GM12878 (cell line): ENCODE measurements around the gene RSBN1L. TPM values are rescaled to one million over a fixed set of nuclear protein-coding genes. Genes with fewer than 3 reads are reported as not detected.

ENCODE experiments used
- ATAC-seq: fragments of 200-7000 bp; cut with Tn5 transposase; 3 replicates; pipeline ENCODE4 v1.9.1; 2020; ENCODE audit warnings: mild to moderate bottlenecking, moderate library complexity
- BruUV-seq: library from RNA; stranded (reverse); fragments of 400-500 nt; replicated peaks from 2 replicates; lab custom pipeline; 2021; lab: Mats Ljungman, UMichigan
- CTCF ChIA-PET: fragments of 300-600 bp; sonication (Branson Sonifier 250); formaldehyde crosslinking; extraction: SDS; loops from one replicate; lab custom pipeline; 2021; ENCODE audit warnings: inconsistent platforms; lab: Yijun Ruan, JAX
- POLR2A ChIA-PET: fragments of 350-600 bp; formaldehyde crosslinking; extraction: SDS; loops from one replicate; lab custom pipeline; 2021; ENCODE audit warnings: inconsistent platforms; lab: Charles Lee
- RAD21 ChIA-PET: fragments of 300-600 bp; sonication (Branson Sonifier 250); formaldehyde crosslinking; loops from one replicate; lab custom pipeline; 2023; ENCODE audit warnings: antibody characterized with exemption; ENCODE audit not compliant: unreplicated experiment; lab: Charles Lee
- SMC1A ChIA-PET: fragments of 300-600 bp; sonication (Branson Sonifier 250); formaldehyde crosslinking; loops from one replicate; lab custom pipeline; 2023; ENCODE audit not compliant: unreplicated experiment, uncharacterized antibody; lab: Charles Lee
- DNase-seq: peaks from one replicate; pipeline ENCODE4 v3.0.0-alpha.2; 2011; ENCODE audit warnings: low read depth, low spot score
- FAIRE-seq: peaks from 3 replicates; lab custom pipeline; 2011; peaks lifted over from hg19 to GRCh38; lab: Jason Lieb, UNC
- H2AFZ ChIP-seq: 2 replicates; pipeline ENCODE4 v1.6.0; 2011; ENCODE audit warnings: low read depth, low read length, control low read depth; ENCODE audit not compliant: control insufficient read depth
- H3K27ac ChIP-seq: 2 replicates; pipeline ENCODE4 v1.5.1; 2011; ENCODE audit warnings: control low read depth; ENCODE audit not compliant: control insufficient read depth, insufficient read depth
- H3K27me3 ChIP-seq, 2 experiments: replicated peaks in 1 of 2; 2 replicates each; pipeline versions ENCODE4 v1.6.0 to v1.6.1; 2011; ENCODE audit warnings: low read length in 1 of 2; ENCODE audit not compliant: control insufficient read depth in 2 of 2, insufficient read depth in 2 of 2
- H3K36me3 ChIP-seq, 2 experiments: 2 replicates each; pipeline ENCODE4 v1.5.1; 2011; ENCODE audit warnings: low read length in 1 of 2; ENCODE audit not compliant: control insufficient read depth in 2 of 2, insufficient read depth in 2 of 2
- H3K4me1 ChIP-seq: 2 replicates; pipeline ENCODE4 v1.6.1; 2011; ENCODE audit warnings: mild to moderate bottlenecking, low read length, moderate library complexity, mixed read lengths; ENCODE audit not compliant: control insufficient read depth, insufficient read depth
- H3K4me2 ChIP-seq: 2 replicates; pipeline ENCODE4 v1.6.0; 2011; ENCODE audit warnings: control low read depth; ENCODE audit not compliant: control insufficient read depth, insufficient read depth
- H3K4me3 ChIP-seq: fragments of 200-600 bp; sonication (generic); 2 replicates; pipeline ENCODE4 v1.5.1; 2016
- H3K79me2 ChIP-seq: 2 replicates; pipeline ENCODE4 v1.6.0; 2011; ENCODE audit warnings: low read length; ENCODE audit not compliant: control insufficient read depth, insufficient read depth
- H3K9ac ChIP-seq: 2 replicates; pipeline ENCODE4 v1.8.0; 2011; ENCODE audit warnings: low read length, control low read depth, mixed read lengths; ENCODE audit not compliant: control insufficient read depth, insufficient read depth
- H3K9me3 ChIP-seq: replicated peaks from 3 replicates; pipeline ENCODE4 v1.5.1; 2011; ENCODE audit warnings: mild to moderate bottlenecking, low read length; ENCODE audit not compliant: control insufficient read depth, insufficient read depth
- H4K20me1 ChIP-seq: 2 replicates; pipeline ENCODE4 v1.6.0; 2011; ENCODE audit not compliant: control insufficient read depth, insufficient read depth
- ATF2 ChIP-seq: IDR thresholded peaks from 2 replicates; pipeline ENCODE4 v1.6.1; 2012; ENCODE audit warnings: low read length, inconsistent platforms
- ATF3 ChIP-seq: IDR thresholded peaks from 2 replicates; pipeline ENCODE4 v1.6.1; 2011; ENCODE audit warnings: low read depth, mild to moderate bottlenecking, low read length, moderate library complexity, borderline replicate concordance; ENCODE audit errors: extremely low read depth
- CBFB ChIP-seq: IDR thresholded peaks from 2 replicates; pipeline ENCODE4 v1.6.1; 2016; ENCODE audit warnings: antibody characterized with exemption, low read depth
- CEBPZ ChIP-seq: fragments of 150-350 bp; IDR thresholded peaks from 2 replicates; pipeline ENCODE4 v1.6.1; 2016; ENCODE audit warnings: low read depth, low read length
- CHD2 ChIP-seq: IDR thresholded peaks from 2 replicates; pipeline ENCODE4 v1.6.1; 2011; ENCODE audit warnings: low read depth, low read length, improper control_type of control experiment, borderline replicate concordance
- JUND ChIP-seq: IDR thresholded peaks from 2 replicates; pipeline ENCODE4 v1.6.1; 2012; ENCODE audit warnings: low read depth, mild to moderate bottlenecking, low read length, improper control_type of control experiment, moderate library complexity
- MTA3 ChIP-seq: IDR thresholded peaks from 2 replicates; pipeline ENCODE4 v1.6.1; 2012; ENCODE audit warnings: low read length, inconsistent platforms, borderline replicate concordance
- MYB ChIP-seq: fragments of 150-350 bp; IDR thresholded peaks from 2 replicates; pipeline ENCODE4 v1.6.1; 2014; ENCODE audit warnings: mild to moderate bottlenecking, low read depth, low read length, borderline replicate concordance
- PKNOX1 ChIP-seq: fragments of 450-650 bp; IDR thresholded peaks from 2 replicates; pipeline ENCODE4 v1.6.1; 2016; ENCODE audit warnings: mild to moderate bottlenecking
- POU2F2 ChIP-seq: IDR thresholded peaks from 3 replicates; pipeline ENCODE4 v1.6.1; 2011; ENCODE audit warnings: low read depth, mild to moderate bottlenecking, low read length, borderline replicate concordance
- SUPT20H ChIP-seq: IDR thresholded peaks from 2 replicates; pipeline ENCODE4 v1.6.1; 2011; ENCODE audit warnings: low read depth, mild to moderate bottlenecking, low read length, moderate library complexity, borderline replicate concordance; ENCODE audit not compliant: control insufficient read depth
- TAF1 ChIP-seq: IDR thresholded peaks from 2 replicates; pipeline ENCODE4 v1.6.1; 2011; ENCODE audit warnings: mild to moderate bottlenecking, low read depth, low read length, borderline replicate concordance
- USF1 ChIP-seq: IDR thresholded peaks from 2 replicates; pipeline ENCODE4 v1.6.1; 2011; ENCODE audit warnings: borderline replicate concordance, low read depth, mild to moderate bottlenecking, moderate library complexity, mixed read lengths, low read length; ENCODE audit not compliant: insufficient read depth; ENCODE audit errors: extremely low read length
- ZNF24 ChIP-seq: fragments of 450-650 bp; IDR thresholded peaks from 2 replicates; pipeline ENCODE4 v1.6.1; 2017; ENCODE audit warnings: antibody characterized with exemption, mild to moderate bottlenecking
- ZNF622 ChIP-seq: fragments of 450-650 bp; IDR thresholded peaks from 2 replicates; pipeline ENCODE4 v1.6.1; 2017; ENCODE audit warnings: mild to moderate bottlenecking, inconsistent platforms
- WGBS: methylation state at CpG from one replicate; pipeline ENCODE4 v1.1.6; 2016; ENCODE audit warnings: low lambda C conversion rate; ENCODE audit not compliant: insufficient replicate concordance, insufficient coverage; ENCODE audit errors: missing lambda C conversion rate; 5-methylcytosine and 5-hydroxymethylcytosine counted together
- in situ Hi-C: fragments of 300-500 bp; cut with MboI; formaldehyde crosslinking; loops from 9 replicates; pipeline ENCODE4 v1.14.3; 2018; ENCODE audit warnings: mixed read lengths
- intact Hi-C: fragments of 100-400 bp; cut with micrococcal nuclease; formaldehyde crosslinking; loops from one replicate; pipeline ENCODE4 v1.14.2; 2022; ENCODE audit not compliant: unreplicated experiment
- polyA plus RNA-seq, 11 experiments: library from polyadenylated mRNA; depleted of rRNA in 4 of 11; unstranded in 6 of 11; stranded (reverse) in 5 of 11; fragments of >200 nt; fragmentation: Nextera tagmentation in 4 of 11; fragmentation: Illumina TruSeq in 1 of 11; extraction: Ambion mirVana in 4 of 11; extraction: Trizol in 1 of 11; gene quantifications; 1 replicate in 1 of 11; 2 replicates in 10 of 11; pipeline versions ENCODE4 v1.2.1 to v1.2.3, GENCODE V29; 2011 to 2016; ENCODE audit warnings: inconsistent platforms in 2 of 11, missing spikeins in 2 of 11, low read depth in 1 of 11
- total RNA-seq, 4 experiments: library from RNA; depleted of rRNA in 3 of 4; stranded (reverse); fragments of >200 nt in 3 of 4; fragmentation: Illumina TruSeq in 1 of 4; extraction: Trizol in 1 of 4; gene quantifications; 2 replicates each; pipeline versions ENCODE4 v1.2.1 to v1.2.3, GENCODE V29; 2013 to 2021

The RSBN1L gene
- total and polyA plus RNA-seq, 10 of the 15 experiments (the other 5 are each of a cell fraction or from before 2014, with no cell fraction given), result 4.5 to 23.7 (median 10.3) TPM

GRCh38 chr7:77727936-77728701 is 31.9 kb downstream of the RSBN1L start:
- WGBS, result 88% methylated on average over 8 of the region's 8 CpGs
- TF ChIP-seq SUPT20H, result no peak
- no peak for TF ChIP-seq JUND
- TF ChIP-seq ZNF622, result no peak
- TF ChIP-seq CBFB, result no peak
- no peak for TF ChIP-seq USF1
- TF ChIP-seq PKNOX1, result no peak
- TF ChIP-seq MYB, result no peak
- no peak for TF ChIP-seq POU2F2
- no peak for TF ChIP-seq CEBPZ
- no peak for TF ChIP-seq TAF1
- no peak for TF ChIP-seq ZNF24
- TF ChIP-seq ATF2, result no peak
- TF ChIP-seq MTA3, result no peak
- TF ChIP-seq CHD2, result no peak
- no peak for TF ChIP-seq ATF3

More at GRCh38 chr7:77727936-77728701, 31.9 kb downstream of the RSBN1L start:
- in situ Hi-C loops (no loop called here), intact Hi-C loops (no loop called here)
- no peaks in the 10 kb centered on the region; a peak in 2 of 4 replicates for H3K36me3 ChIP-seq
- H3K27ac ChIP-seq, result no peak overlapping the region
- no peak overlapping the region for H3K4me3 ChIP-seq
- H3K4me2 ChIP-seq, result no peak overlapping the region
- H3K79me2 ChIP-seq, result peaks cover 49% of the 10 kb centered on the region
- H2AFZ ChIP-seq, result no peak overlapping the region
- DNase-seq (no peak), ATAC-seq (no peak), FAIRE-seq (no peak)
- ChIA-PET RAD21 (no interaction called here), POLR2A (no interaction called here), SMC1A (interaction anchor here (0.6 to 1.7 kb wide), 3 partner anchors 29 to 314 kb away, joined by 3 to 6 read pairs (median 4); no protein-coding TSS in a partner anchor), CTCF (interaction anchor here (0.9 to 1.4 kb wide), 2 partner anchors 29 to 73 kb away, joined by 3 to 4 read pairs; no protein-coding TSS in a partner anchor)
- H3K4me1 ChIP-seq, result no peaks in the 10 kb centered on the region
- H3K9ac ChIP-seq, result no peak overlapping the region
- H3K9me3 ChIP-seq, result no peaks in the 10 kb centered on the region
- no peaks in the 10 kb centered on the region for H3K27me3 ChIP-seq
- BruUV-seq, result no TSS peak
- H4K20me1 ChIP-seq, result no peaks in the 10 kb centered on the region
